PFSK-1 (cell line): ENCODE data around the gene TENT4B.

Experiments used
- FOXP2 ChIP-seq: optimal IDR thresholded peaks from 2 replicates; pipeline ENCODE3; 2011; ENCODE audit warnings: borderline replicate concordance, control low read depth, inconsistent platforms; ENCODE audit not compliant: insufficient read depth; ENCODE audit errors: extremely low read length, extremely low read depth
- POLR2AphosphoS5 ChIP-seq: IDR thresholded peaks from 2 replicates; pipeline ENCODE4 v1.6.1; 2012; ENCODE audit warnings: low read depth, mild to moderate bottlenecking, control low read depth, low read length, moderate library complexity
- SIN3A ChIP-seq: IDR thresholded peaks from 2 replicates; pipeline ENCODE4 v1.6.1; 2012; ENCODE audit warnings: mild to moderate bottlenecking, low read length, moderate library complexity, borderline replicate concordance; ENCODE audit not compliant: insufficient read depth
- TAF1 ChIP-seq: IDR thresholded peaks from 2 replicates; pipeline ENCODE4 v1.6.1; 2012; ENCODE audit warnings: low read length, control low read depth, borderline replicate concordance; ENCODE audit not compliant: insufficient read depth
- TF ChIP-seq, protein P1 (sequence below), 2 experiments: IDR thresholded peaks; 2 replicates each; pipeline versions ENCODE4 v1.6.1 to v1.8.0; 2011 to 2012; ENCODE audit warnings: low read depth in 2 of 2, low read length in 2 of 2, control low read depth in 1 of 2, inconsistent platforms in 1 of 2, mild to moderate bottlenecking in 1 of 2, moderate library complexity in 1 of 2; ENCODE audit not compliant: insufficient read depth in 1 of 2

Gene TENT4B

DNA sequence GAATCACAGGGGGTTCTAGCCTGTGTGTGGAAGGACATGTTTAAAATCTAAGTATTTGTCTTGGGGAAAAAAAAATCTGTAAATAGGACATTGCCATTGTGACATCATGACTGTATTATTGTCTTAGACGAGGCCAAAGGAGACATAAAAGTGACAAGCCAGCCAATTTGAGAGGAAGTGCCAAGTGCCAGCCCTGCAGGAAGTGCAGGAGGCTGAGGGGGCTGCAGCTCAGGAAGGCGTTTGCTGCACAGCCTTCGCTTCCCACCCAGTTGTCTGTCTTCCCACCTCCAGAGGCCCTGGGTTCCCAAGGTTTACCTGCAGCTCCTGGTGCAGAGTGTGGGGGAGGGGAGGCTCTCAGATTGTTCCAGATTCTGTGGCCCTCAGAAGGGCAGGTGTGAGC is 114.5 kb downstream of the TENT4B start:
- no peak for TF ChIP-seq FOXP2
- TF ChIP-seq POLR2AphosphoS5: no peak
- no peak for TF ChIP-seq TAF1
- TF ChIP-seq, protein P1, sequence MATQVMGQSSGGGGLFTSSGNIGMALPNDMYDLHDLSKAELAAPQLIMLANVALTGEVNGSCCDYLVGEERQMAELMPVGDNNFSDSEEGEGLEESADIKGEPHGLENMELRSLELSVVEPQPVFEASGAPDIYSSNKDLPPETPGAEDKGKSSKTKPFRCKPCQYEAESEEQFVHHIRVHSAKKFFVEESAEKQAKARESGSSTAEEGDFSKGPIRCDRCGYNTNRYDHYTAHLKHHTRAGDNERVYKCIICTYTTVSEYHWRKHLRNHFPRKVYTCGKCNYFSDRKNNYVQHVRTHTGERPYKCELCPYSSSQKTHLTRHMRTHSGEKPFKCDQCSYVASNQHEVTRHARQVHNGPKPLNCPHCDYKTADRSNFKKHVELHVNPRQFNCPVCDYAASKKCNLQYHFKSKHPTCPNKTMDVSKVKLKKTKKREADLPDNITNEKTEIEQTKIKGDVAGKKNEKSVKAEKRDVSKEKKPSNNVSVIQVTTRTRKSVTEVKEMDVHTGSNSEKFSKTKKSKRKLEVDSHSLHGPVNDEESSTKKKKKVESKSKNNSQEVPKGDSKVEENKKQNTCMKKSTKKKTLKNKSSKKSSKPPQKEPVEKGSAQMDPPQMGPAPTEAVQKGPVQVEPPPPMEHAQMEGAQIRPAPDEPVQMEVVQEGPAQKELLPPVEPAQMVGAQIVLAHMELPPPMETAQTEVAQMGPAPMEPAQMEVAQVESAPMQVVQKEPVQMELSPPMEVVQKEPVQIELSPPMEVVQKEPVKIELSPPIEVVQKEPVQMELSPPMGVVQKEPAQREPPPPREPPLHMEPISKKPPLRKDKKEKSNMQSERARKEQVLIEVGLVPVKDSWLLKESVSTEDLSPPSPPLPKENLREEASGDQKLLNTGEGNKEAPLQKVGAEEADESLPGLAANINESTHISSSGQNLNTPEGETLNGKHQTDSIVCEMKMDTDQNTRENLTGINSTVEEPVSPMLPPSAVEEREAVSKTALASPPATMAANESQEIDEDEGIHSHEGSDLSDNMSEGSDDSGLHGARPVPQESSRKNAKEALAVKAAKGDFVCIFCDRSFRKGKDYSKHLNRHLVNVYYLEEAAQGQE (IDR thresholded peaks at IDR 0.05; ENCODE audit: insufficient read depth in 1 of 2, low read depth in 2 of 2, low read length in 2 of 2): no peak
- no peak for TF ChIP-seq SIN3A

DNA sequence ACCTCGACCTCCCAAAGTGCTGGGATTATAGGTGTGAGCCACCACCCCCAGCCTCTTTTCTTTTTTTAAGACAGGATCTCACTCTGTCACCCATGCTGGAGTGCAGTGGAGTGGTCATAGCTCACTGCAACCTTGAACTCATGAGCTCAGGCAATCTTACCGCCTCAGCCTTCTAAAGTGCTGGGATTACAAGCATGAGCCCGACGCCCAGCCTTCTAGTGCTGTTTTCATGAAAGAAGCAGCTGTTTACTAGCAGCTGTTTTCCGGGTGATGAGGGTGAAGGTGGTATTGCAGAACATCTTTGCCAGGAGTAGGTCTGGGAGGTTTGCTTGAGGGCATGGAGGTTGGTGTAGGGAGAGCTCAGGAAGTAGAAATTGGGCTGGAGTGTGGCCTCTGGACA is 115.2 kb downstream of the TENT4B start:
- TF ChIP-seq, protein P1 (IDR thresholded peaks at IDR 0.05; ENCODE audit: insufficient read depth in 1 of 2, low read depth in 2 of 2, low read length in 2 of 2): no peak
- no peak for TF ChIP-seq TAF1

DNA sequence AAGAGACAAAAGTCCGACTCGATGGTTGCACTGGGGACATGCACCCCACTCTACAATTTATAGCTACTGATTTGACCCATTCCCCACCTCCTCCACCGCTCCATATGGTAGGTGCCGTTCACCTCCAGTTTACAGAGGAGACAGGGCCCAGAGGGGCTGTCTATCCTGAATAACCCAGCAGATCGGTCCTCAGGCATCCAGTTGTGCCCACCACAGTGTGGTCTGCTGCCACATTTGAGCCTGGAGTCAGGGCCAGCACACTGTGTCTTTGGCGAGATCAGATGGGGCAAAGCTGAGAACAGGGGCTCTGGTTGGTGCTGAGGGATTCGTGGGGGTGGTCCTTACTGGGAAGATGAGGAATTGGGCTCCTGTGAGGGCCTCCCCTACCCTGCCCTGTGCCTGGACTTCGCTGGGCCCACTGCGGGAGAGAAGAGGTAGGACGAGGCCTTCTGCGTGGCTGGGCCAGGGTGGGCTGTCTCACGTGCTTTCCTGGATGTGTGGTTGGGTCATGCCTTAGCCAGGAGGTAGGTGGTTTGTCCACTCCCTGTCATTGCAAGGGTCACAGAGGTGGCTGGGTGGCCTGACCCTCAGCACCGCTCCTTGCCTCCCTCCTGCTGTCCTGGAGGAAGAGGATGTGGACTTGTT is 116.1 kb downstream of the TENT4B start:
- TF ChIP-seq SIN3A: no peak
- TF ChIP-seq, protein P1 (IDR thresholded peaks at IDR 0.05; ENCODE audit: insufficient read depth in 1 of 2, low read depth in 2 of 2, low read length in 2 of 2): no peak
- TF ChIP-seq TAF1: no peak
- TF ChIP-seq POLR2AphosphoS5: no peak
- TF ChIP-seq FOXP2: no peak

DNA sequence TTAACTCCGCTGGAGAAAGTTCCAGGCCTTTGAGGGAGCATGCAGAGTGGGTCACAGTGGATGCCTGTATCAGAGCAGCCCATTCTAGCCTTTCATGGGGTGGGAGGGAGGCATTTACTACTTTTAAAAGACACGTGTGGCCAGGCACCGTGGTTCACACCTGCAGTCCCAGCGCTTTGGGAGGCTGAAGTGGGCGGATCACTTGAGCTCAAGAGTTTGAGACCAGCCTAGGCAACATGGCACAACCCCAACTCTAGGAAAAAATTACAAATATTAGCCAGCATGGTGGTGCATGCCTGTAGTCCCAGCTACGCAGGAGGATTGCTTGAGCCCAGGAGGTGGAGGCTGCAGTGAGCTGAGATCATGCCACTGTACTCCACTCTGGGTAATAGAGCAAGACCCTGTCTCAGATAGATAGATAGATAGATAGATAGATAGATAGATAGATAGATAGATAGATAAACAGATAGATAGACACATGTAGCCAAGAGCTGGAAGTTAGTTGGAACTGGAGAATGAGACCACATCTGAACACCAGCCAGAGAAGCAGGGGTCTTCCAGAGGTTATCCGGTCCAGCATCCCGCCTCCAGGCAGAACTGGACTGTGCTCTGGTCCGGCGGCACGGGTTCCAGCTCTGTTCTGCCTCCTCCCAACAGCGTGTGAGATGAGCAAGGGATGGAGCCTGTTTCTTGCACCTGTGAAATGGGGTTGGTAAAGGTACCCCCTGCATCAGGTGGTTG is 116.8 kb downstream of the TENT4B start:
- no peak for TF ChIP-seq SIN3A

DNA sequence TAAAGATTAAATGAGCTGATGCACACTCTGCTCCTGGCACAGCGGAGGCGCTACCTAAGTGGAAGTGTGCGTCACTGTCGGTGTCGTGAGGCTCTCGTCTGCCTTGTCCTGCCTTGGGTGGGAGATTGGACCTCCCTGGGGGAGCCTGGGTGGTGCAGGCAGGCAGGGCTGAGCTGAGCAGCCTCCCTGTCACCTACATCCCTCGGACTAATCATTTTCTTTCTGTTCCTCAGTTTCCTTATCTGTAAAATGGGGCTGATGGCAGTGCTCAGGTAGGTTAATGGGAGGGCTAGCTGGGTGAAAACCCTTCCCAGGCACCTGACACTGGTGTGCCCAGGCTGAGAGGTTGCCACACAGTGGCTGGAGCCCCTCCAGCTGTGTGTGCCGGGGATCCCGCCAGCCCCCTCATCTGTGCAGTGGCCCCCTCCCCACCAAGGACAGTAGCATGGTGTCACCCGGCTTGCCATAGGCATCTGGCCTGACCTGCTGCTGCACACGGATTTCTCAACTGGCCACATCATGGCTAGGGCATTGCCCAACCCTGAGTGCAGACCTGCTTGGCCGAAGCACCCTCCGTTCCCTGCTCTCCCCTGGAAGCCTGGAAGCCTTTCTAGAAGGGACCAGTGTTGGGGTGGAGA is 117.5 kb downstream of the TENT4B start:
- TF ChIP-seq, protein P1 (IDR thresholded peaks at IDR 0.05; ENCODE audit: insufficient read depth in 1 of 2, low read depth in 2 of 2, low read length in 2 of 2): no peak
- TF ChIP-seq FOXP2: no peak
- no peak for TF ChIP-seq POLR2AphosphoS5
- TF ChIP-seq TAF1: no peak
- TF ChIP-seq SIN3A: no peak
